GM18867 (cell line): ENCODE results near the gene MCOLN3.
"Not testable (repeated sequence)": the region's sequence is repeated elsewhere in the genome, so short reads cannot be mapped to it uniquely, and the experiment has no call there.

Source experiments
- ATAC-seq: cut with Tn5 transposase; IDR thresholded peaks from one replicate; pipeline ENCODE4 v1.9.1; 2021; ENCODE audit warnings: mild to moderate bottlenecking, moderate library complexity; ENCODE audit not compliant: unreplicated experiment

Gene MCOLN3

GRCh38 chr1:85054664-85055063, 6.4 kb upstream of the MCOLN3 start:
- no peak for ATAC-seq

DNA sequence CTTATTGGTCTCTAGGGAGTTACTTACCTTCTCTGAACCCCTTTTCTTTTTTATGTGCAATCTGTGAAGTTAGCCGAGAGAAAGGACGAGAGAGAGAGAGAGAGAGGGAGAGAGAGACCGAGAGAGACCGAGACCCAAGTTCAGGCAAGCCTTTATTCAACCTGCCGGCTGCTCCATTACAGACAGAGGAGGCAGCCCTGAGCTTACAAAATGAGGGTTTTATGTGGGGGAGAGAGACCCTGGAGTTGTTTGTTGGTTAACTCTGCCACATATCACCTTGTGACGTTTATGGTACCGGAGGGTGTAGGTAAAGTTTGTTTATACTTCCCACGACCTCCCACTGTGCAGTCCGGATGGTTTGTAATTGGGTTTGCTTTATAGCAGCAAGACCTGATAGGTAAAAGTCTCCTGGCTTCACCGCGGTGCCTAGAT, 1.5 kb upstream of the MCOLN3 start:
- ATAC-seq = no peak

- ATAC-seq = peak; percentile 53
Observed at GRCh38 chr1:85047472-85048295, 616 bp downstream of the MCOLN3 start.

GRCh38 chr1:85047144-85047471, 1.2 kb downstream of the MCOLN3 start:
- ATAC-seq = no peak

- no peak for ATAC-seq
Observed at GRCh38 chr1:85042413-85042812, 5.9 kb downstream of the MCOLN3 start.

- ATAC-seq = no peak
Observed at GRCh38 chr1:85041793-85042192, 6.5 kb downstream of the MCOLN3 start.

DNA sequence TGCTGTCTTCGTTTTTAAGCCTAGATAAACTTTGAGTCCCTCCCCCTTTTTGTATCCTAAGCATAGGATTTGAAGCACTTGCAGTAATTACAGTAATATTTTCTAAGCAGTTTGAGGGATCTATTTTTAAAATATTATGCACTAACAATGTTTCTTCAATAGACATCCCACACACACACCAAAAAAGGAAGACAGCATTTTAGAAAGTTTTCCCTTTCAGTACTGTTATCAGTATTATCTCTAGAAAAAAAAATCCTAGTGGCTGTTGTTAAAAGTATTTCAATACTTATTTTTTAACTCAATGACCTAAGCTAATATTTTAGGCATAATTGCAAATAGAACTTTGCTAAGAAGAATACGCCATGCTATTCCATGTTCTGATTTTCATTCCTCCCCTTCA, 15.1 kb downstream of the MCOLN3 start:
- ATAC-seq = no peak

GRCh38 chr1:85030536-85030935, 17.8 kb downstream of the MCOLN3 start:
- no peak for ATAC-seq

GRCh38 chr1:85028151-85028550, 20.1 kb downstream of the MCOLN3 start:
- ATAC-seq = no peak

- ATAC-seq = peak; percentile 92
Observed at GRCh38 chr1:85027242-85027983, 20.9 kb downstream of the MCOLN3 start.

DNA sequence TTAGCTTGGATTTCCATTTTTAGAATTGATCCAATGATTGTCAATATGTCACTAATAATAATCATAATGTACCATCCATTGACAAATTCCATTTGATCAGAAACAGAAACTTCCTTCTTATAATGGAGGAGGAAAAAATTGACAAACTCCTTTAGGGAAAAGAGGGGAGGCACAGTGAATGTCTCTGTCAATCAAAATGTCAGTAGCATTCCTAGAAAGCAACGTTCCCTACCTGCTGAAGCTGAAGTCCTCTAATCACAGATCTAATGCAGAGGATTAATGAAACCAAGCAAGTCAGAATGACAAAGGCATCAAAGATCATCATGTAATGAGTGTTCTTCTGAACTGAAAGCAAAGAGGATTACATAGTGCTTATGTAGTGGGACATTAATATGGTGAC, 22.4 kb downstream of the MCOLN3 start:
- ATAC-seq = no peak

DNA sequence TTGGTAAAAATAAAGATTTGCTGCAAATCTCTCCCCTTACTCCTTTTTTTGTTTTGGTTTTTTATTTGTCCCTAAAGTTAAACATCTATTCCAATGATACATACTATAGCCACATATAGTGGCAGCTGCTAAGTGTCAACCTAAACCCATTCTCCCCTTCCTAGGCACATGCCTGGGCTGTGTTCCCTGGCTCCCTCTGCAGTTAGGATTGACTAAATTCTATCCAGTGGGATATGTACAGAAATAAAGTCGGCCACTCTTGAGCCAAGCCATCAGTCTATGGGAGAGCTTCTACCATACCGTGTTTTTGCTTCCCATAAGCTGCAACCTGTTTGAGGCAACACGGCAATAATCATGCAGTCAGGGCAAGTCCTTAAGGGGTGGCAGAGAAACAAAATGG, 23.6 kb downstream of the MCOLN3 start:
- no peak for ATAC-seq

- no peak for ATAC-seq
Observed at GRCh38 chr1:85022700-85023099, 25.6 kb downstream of the MCOLN3 start.

GRCh38 chr1:85019994-85020393, 28.3 kb downstream of the MCOLN3 start:
- ATAC-seq = no peak

- ATAC-seq = no peak
Observed at GRCh38 chr1:85015826-85016225, 32.5 kb downstream of the MCOLN3 start.

DNA sequence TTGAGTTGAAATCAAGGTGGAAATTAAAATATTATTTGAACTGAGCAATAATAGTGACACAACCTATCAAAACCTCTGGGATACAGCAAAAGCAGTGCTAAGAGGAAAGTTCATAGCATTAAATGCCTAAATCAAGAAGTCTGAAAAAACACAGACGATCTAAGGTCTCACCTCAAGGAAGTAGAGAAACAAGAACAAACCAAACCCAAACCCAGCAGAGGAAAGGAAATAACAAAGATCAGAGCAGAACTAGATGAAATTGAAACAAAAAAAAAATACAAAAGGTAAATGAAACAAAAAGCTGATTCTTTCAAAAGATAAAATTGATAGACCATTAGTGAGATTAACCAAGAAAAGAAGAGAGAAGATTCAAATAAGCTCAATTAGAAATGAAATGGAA, 42.7 kb downstream of the MCOLN3 start:
- not testable (repeated sequence) for ATAC-seq

DNA sequence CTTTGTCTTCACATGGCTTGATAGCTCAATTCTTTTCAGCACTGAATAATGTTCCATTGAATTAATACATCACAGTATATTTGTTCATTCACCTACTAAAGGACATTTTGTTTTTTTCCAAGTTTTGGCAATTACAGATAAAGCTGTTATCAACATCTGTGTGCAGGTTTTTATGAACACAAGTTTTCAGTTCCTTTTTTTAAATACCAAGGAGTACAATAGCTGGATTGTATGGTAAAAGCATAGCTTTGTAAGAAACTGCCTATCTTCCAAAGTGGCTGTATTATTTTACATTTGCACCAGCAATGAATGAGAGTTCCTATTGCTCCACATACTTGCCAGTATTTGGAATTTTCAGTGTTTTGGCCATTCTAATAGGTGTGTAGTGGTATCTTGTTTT, 46.6 kb downstream of the MCOLN3 start:
- no peak for ATAC-seq

DNA sequence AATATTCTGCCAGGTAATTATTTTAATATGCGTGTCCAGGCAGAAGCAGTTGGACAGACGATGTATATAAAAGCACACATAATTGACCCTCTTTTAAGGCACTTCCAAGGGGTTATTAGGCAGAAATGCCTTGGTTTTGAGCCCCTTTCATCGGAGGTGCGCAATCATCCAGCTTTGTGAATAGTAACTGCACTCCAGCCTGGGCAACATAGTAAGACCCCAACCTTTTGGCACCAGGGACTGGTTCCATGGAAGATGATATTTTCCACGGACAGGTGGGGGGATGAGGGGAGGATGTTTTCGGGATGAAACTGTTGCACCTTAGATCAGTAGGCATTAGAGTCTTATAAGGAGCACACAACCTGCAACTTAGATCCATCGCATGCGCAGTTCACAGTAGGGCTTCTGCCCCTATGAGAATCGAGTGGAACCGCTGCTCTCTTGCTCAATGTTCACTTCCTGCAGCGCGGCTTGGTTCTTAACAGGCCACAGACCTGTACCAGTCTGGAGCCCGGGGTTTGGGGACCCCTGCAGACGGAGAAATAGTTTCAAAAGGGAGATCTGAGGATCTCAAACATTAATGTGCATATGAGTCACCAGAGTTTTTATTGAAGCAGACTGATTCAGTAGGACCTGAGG, 49.5 kb downstream of the MCOLN3 start:
- no peak for ATAC-seq

DNA sequence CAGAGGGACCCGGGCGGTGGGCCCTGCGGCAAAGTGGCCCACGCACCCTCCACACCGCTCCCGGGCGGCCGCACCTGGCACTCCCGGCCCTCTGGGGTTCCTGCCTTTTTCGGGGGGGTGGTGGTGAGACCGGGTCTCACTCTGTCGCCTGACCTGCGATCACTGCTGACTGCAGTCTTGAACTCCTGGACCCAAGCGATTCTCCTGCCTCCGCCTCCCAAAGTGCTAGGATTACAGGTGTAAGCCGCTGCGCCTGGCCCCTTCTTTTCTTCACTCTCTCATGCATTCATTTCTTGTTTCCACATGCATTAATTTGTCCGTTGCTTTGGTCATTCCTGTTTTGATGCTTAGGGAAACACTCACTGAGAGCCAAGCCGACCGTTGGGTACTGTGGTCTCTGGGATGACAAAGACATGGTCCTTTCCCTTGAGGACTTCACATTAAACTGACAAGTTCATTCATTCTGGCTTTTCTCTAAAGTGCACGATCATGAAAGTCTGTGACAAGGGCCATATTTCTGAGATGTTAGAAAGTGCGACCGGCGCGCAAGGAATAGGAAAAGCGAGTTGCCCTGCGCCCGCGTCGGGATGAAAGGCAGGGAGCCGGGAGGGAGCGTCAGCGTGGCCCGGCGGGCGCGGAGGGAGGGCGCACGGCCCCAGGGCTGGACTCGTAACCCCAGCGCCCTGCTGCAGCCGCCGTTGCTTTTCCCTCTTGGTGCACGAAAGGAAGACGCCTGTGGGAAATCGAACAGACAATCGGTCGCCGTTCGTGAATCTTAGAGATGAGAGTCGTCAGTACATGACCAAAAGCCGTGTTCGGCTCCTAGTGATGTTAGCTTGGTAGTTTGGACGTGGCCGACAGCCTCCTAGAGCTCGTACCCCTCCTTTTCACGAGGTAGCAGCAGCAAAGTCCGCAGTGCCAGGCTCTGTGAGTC, 50.4 kb downstream of the MCOLN3 start:
- no peak for ATAC-seq

DNA sequence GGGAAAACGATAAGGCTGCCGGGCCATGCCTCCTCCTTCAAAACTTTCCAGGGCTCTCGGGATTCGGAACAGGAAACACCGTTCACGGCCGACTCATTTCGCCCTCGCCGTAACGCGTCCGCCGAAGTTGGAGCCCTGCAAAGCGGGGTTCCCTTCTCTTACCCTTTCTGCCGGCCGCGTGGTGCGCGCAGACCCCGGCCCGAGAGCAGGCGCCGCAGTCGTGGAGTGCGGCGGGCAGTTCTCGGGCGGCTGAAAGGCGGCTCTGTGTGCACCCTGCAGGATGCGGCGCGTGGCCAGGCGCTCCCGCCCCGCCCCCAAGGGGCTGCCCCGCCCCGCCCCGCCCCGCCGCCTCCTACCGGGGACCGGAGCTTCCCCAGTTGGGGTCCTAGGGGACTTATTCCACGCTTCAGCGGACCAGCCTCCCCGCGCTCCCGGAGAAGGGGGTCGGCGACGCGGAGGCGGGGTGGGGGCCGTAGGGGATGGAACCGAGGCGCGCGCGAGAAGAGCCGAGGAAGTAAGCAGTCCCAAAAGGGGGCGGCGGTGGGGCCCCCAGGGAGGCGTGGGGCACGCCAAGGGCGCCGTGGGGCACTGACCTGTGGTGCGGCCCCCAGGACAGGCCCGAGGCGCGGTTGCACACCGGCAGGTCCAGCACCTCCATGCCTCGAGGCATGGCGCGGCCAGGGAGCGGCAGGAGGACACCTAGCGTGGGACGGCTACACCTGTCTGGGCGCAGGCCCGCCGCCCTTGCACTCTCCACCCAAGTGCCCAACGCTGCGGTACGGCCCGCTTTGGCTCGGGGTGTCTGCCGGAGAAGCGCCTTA, 51.2 kb downstream of the MCOLN3 start, which contains the start of gene MCOLN2:
Gene MCOLN2 (minus strand): TSS at position 268 of the 821 bp plus-strand sequence. CDS start 241 bp downstream, at position 27.
- peak; percentile 62 for ATAC-seq
